Muscle layer of duodenum (tissue), 2 donors: ENCODE results near the gene HOXC12.

Source experiments
- H3K27ac ChIP-seq: one replicate; pipeline ENCODE4 v1.7.0; 2013; ENCODE audit warnings: mild to moderate bottlenecking, low read length
- H3K27me3 ChIP-seq: one replicate; pipeline ENCODE4 v1.7.0; 2013; ENCODE audit warnings: low read depth, mild to moderate bottlenecking, control low read depth, low read length
- H3K36me3 ChIP-seq, 2 donors: one replicate each; pipeline ENCODE4 v1.7.0; 2013; ENCODE audit warnings: low read length in 2 of 2, control low read depth in 1 of 2, mild to moderate bottlenecking in 1 of 2; ENCODE audit not compliant: insufficient read depth in 2 of 2, control insufficient read depth in 1 of 2
- H3K4me1 ChIP-seq, 2 donors: one replicate each; pipeline ENCODE4 v1.7.0; 2013; ENCODE audit warnings: low read length in 2 of 2, mild to moderate bottlenecking in 2 of 2, control low read depth in 1 of 2, moderate library complexity in 1 of 2; ENCODE audit not compliant: insufficient read depth in 2 of 2, control insufficient read depth in 1 of 2
- H3K4me3 ChIP-seq, 2 donors: one replicate each; pipeline ENCODE4 v1.7.0; 2013; ENCODE audit warnings: low read length in 2 of 2, low read depth in 1 of 2, mild to moderate bottlenecking in 1 of 2
- H3K9me3 ChIP-seq, 2 donors: one replicate each; pipeline ENCODE4 v1.7.0; 2013; ENCODE audit warnings: low read length in 2 of 2, control low read depth in 1 of 2, mild to moderate bottlenecking in 1 of 2; ENCODE audit not compliant: control insufficient read depth in 1 of 2
- donor health status: healthy.

HOXC12 gene

GRCh38 chr12:54002915-54003389, 48.2 kb downstream of the HOXC12 start:
- no peak overlapping the region for H3K27ac ChIP-seq
- H3K4me1 ChIP-seq: peaks cover 0 to 19% of the 10 kb centered on the region in 2 donors
- H3K36me3 ChIP-seq: peaks cover 0 to 3% of the 10 kb centered on the region in 2 donors
- H3K9me3 ChIP-seq: no peaks in the 10 kb centered on the region
- H3K27me3 ChIP-seq: peaks cover 94% of the 10 kb centered on the region
- no peak overlapping the region for H3K4me3 ChIP-seq

- H3K9me3 ChIP-seq: no peaks in the 10 kb centered on the region
- no peak overlapping the region for H3K4me3 ChIP-seq
- H3K36me3 ChIP-seq: peaks cover 0 to 3% of the 10 kb centered on the region in 2 donors
- no peak overlapping the region for H3K27ac ChIP-seq
- peaks cover 0 to 19% of the 10 kb centered on the region in 2 donors for H3K4me1 ChIP-seq
- H3K27me3 ChIP-seq: peaks cover 94% of the 10 kb centered on the region
These were observed 48.9 kb downstream of the HOXC12 start for GRCh38 chr12:54003625-54004024.

- peaks cover 0 to 23% of the 10 kb centered on the region in 2 donors for H3K4me1 ChIP-seq
- peaks cover 92% of the 10 kb centered on the region for H3K27me3 ChIP-seq
- H3K27ac ChIP-seq: no peak overlapping the region
- no peaks in the 10 kb centered on the region for H3K9me3 ChIP-seq
- H3K36me3 ChIP-seq: peaks cover 0 to 3% of the 10 kb centered on the region in 2 donors
- no peak overlapping the region for H3K4me3 ChIP-seq
These were observed 49.5 kb downstream of the HOXC12 start for GRCh38 chr12:54004063-54004840.

GRCh38 chr12:54004841-54005530, 50.3 kb downstream of the HOXC12 start:
- peaks cover 93% of the 10 kb centered on the region for H3K27me3 ChIP-seq
- peaks cover 0 to 24% of the 10 kb centered on the region in 2 donors for H3K4me1 ChIP-seq
- no peak overlapping the region for H3K27ac ChIP-seq
- no peaks in the 10 kb centered on the region for H3K9me3 ChIP-seq
- no peak overlapping the region for H3K4me3 ChIP-seq
- H3K36me3 ChIP-seq: no peaks in the 10 kb centered on the region

GRCh38 chr12:54005531-54005852, 50.8 kb downstream of the HOXC12 start:
- peaks cover 93% of the 10 kb centered on the region for H3K27me3 ChIP-seq
- H3K9me3 ChIP-seq: no peaks in the 10 kb centered on the region
- H3K4me3 ChIP-seq: no peak overlapping the region
- H3K36me3 ChIP-seq: no peaks in the 10 kb centered on the region
- H3K27ac ChIP-seq: no peak overlapping the region
- H3K4me1 ChIP-seq: peaks cover 0 to 19% of the 10 kb centered on the region in 2 donors

- Histone ChIP-seq H3K36me3 (no peaks in the 10 kb centered on the region), H3K9me3 (no peaks in the 10 kb centered on the region), H3K4me3 (peak overlapping the region in 1 of 2 donors; percentile 47), H3K4me1 (peaks cover 0 to 17% of the 10 kb centered on the region in 2 donors), H3K27me3 (peaks cover 93% of the 10 kb centered on the region), H3K27ac (no peak overlapping the region)
These were observed 51.3 kb downstream of the HOXC12 start for GRCh38 chr12:54005853-54006558.

GRCh38 chr12:54006559-54007220, 52.0 kb downstream of the HOXC12 start:
- Histone ChIP-seq H3K36me3 (no peaks in the 10 kb centered on the region), H3K27me3 (peaks cover 92% of the 10 kb centered on the region), H3K27ac (no peak overlapping the region), H3K9me3 (no peaks in the 10 kb centered on the region), H3K4me1 (peaks cover 0 to 17% of the 10 kb centered on the region in 2 donors), H3K4me3 (peak overlapping the region in 1 of 2 donors; percentile 47)

- Histone ChIP-seq H3K27me3 (peaks cover 87% of the 10 kb centered on the region), H3K4me1 (peaks cover 0 to 17% of the 10 kb centered on the region in 2 donors), H3K27ac (no peak overlapping the region), H3K9me3 (no peaks in the 10 kb centered on the region), H3K36me3 (no peaks in the 10 kb centered on the region), H3K4me3 (no peak overlapping the region)
These were observed 53.0 kb downstream of the HOXC12 start for GRCh38 chr12:54007538-54008259.

GRCh38 chr12:54008260-54008552, 53.5 kb downstream of the HOXC12 start:
- Histone ChIP-seq H3K4me1 (peaks cover 0 to 17% of the 10 kb centered on the region in 2 donors), H3K4me3 (no peak overlapping the region), H3K27me3 (peaks cover 87% of the 10 kb centered on the region), H3K27ac (no peak overlapping the region), H3K9me3 (no peaks in the 10 kb centered on the region), H3K36me3 (no peaks in the 10 kb centered on the region)
